Breast epithelium (tissue), 4 donors: Measurements from ENCODE around the gene PPP2R1B. TPM values are rescaled to one million over a fixed set of nuclear protein-coding genes. Genes with fewer than 3 reads are reported as not detected.

Experiments
- DNase-seq, 2 donors: peaks; one replicate each; pipeline ENCODE4 v3.0.0-alpha.2; 2019; ENCODE audit warnings: low spot score in 2 of 2
- H3K27ac ChIP-seq, 2 donors: fragments of 200-600 bp; sonication (generic) in 1 of 2; one replicate each; pipeline ENCODE4 v1.5.1; 2016 to 2019; ENCODE audit warnings: mild to moderate bottlenecking in 1 of 2
- H3K27me3 ChIP-seq, 2 donors: fragments of 200-600 bp; sonication (generic) in 1 of 2; one replicate each; pipeline versions ENCODE4 v1.5.1 to v1.6.0; 2017 to 2019; ENCODE audit warnings: control low read depth in 1 of 2, mild to moderate bottlenecking in 1 of 2
- H3K36me3 ChIP-seq: fragments of 200-600 bp; one replicate; pipeline ENCODE4 v1.5.1; 2019
- H3K4me1 ChIP-seq, 2 donors: fragments of 200-600 bp; sonication (generic); one replicate each; pipeline ENCODE4 v1.5.1; 2016 to 2019; ENCODE audit warnings: control low read depth in 1 of 2
- H3K4me3 ChIP-seq, 3 donors: fragments of 200-600 bp; sonication (generic); 1 replicate in 2 of 3; 2 replicates in 1 of 3; pipeline ENCODE4 v1.5.1; 2016 to 2019; ENCODE audit warnings: mild to moderate bottlenecking in 3 of 3, moderate library complexity in 2 of 3
- H3K9me3 ChIP-seq, 2 donors: fragments of 200-600 bp; sonication (generic) in 1 of 2; one replicate each; pipeline ENCODE4 v1.5.1; 2016 to 2019; ENCODE audit warnings: control low read depth in 1 of 2
- POLR2A ChIP-seq: fragments of 450-650 bp; IDR thresholded peaks from one replicate; pipeline ENCODE4 v1.6.1; 2016; ENCODE audit warnings: antibody characterized with exemption, mild to moderate bottlenecking, moderate library complexity
- POLR2AphosphoS5 ChIP-seq, 3 donors: sonication (generic); formaldehyde crosslinking; IDR thresholded peaks; one replicate each; pipeline ENCODE4 v1.6.1; 2017; ENCODE audit warnings: antibody characterized with exemption in 3 of 3
- intact Hi-C: fragments of 100-400 bp; cut with DNase I; formaldehyde crosslinking; loops from one replicate; pipeline ENCODE4 v1.15.1; 2023; ENCODE audit warnings: low total_unique reads
- total RNA-seq, 3 donors: library from RNA; depleted of rRNA; stranded (reverse); fragments of >200 nt; gene quantifications; one replicate each; pipeline ENCODE4 v1.1.0, GENCODE V29; 2016
- TF ChIP-seq, protein P1 (sequence below), 3 donors: fragments of 450-650 bp; IDR thresholded peaks; one replicate each; pipeline ENCODE4 v1.5.1; 2016 to 2017; ENCODE audit warnings: antibody characterized with exemption in 3 of 3, mild to moderate bottlenecking in 3 of 3, moderate library complexity in 3 of 3

The PPP2R1B gene
- total RNA-seq, 3 donors from 2014 or later = 32.0 to 35.3 (median 34.7) TPM

GRCh38 chr11:111694851-111695250 lies 71.3 kb downstream of the PPP2R1B start:
- no peak overlapping the region for H3K27ac ChIP-seq

DNA sequence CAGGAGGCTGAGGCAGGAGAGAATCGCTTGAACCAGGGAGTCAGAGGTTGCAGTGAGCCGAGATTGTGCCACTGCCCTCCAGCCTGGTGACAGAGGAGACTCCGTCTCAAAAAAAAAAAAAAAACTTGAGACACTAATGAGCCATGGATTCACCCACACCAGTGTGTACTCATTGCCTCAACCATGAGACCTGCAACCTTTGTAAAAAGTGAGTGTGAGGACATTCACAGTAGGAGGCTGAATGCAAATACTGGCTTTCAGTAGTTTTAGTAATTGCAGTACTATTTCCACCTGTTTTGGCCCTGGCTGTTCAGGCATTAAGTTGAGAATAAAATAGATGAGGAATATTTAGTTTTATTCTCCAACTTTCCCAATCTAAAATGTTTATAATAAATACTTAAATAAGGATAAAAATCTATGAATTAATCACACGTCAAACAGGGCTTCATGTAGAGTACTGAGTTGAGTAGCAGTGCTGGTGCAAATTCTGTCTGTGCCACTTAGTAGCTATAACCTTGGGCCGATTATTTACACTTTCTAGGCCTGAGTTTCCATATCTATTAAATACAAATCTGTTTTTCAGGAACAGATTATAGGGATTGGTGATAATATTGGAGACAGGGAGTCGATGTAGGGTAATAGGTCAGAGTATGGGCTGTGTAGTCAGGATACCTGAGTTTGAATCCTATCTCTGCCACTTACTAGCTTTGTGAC lies 72.8 kb downstream of the PPP2R1B start:
- Histone ChIP-seq H3K4me1 (no peaks in the 10 kb centered on the region), H3K27ac (no peak overlapping the region), H3K4me3 (no peak overlapping the region), H3K36me3 (peaks cover 4% of the 10 kb centered on the region), H3K27me3 (no peaks in the 10 kb centered on the region), H3K9me3 (no peaks in the 10 kb centered on the region)
- intact Hi-C loops = no loop called here
- TF ChIP-seq POLR2AphosphoS5 (IDR thresholded peaks at IDR 0.05) (no peak), POLR2A (no peak)
- TF ChIP-seq, protein P1, sequence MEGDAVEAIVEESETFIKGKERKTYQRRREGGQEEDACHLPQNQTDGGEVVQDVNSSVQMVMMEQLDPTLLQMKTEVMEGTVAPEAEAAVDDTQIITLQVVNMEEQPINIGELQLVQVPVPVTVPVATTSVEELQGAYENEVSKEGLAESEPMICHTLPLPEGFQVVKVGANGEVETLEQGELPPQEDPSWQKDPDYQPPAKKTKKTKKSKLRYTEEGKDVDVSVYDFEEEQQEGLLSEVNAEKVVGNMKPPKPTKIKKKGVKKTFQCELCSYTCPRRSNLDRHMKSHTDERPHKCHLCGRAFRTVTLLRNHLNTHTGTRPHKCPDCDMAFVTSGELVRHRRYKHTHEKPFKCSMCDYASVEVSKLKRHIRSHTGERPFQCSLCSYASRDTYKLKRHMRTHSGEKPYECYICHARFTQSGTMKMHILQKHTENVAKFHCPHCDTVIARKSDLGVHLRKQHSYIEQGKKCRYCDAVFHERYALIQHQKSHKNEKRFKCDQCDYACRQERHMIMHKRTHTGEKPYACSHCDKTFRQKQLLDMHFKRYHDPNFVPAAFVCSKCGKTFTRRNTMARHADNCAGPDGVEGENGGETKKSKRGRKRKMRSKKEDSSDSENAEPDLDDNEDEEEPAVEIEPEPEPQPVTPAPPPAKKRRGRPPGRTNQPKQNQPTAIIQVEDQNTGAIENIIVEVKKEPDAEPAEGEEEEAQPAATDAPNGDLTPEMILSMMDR (IDR thresholded peaks at IDR 0.05) = no peak
- DNase-seq = no peak

More at GRCh38 chr11:111694851-111695250, 71.3 kb downstream of the PPP2R1B start:
- intact Hi-C loops = no loop called here
- H3K4me1 ChIP-seq = no peaks in the 10 kb centered on the region
- DNase-seq = no peak
- TF ChIP-seq, protein P1 (IDR thresholded peaks at IDR 0.05) = no peak
- TF ChIP-seq POLR2AphosphoS5 (IDR thresholded peaks at IDR 0.05) = no peak
- H3K4me3 ChIP-seq = no peak overlapping the region
- no peaks in the 10 kb centered on the region for H3K27me3 ChIP-seq
- H3K9me3 ChIP-seq = no peaks in the 10 kb centered on the region
- H3K36me3 ChIP-seq = no peaks in the 10 kb centered on the region

- H3K27ac ChIP-seq = no peak overlapping the region
- H3K4me1 ChIP-seq = no peaks in the 10 kb centered on the region
- no peak overlapping the region for H3K4me3 ChIP-seq
- intact Hi-C loops = no loop called here
- H3K36me3 ChIP-seq = peaks cover 5% of the 10 kb centered on the region
- no peaks in the 10 kb centered on the region for H3K9me3 ChIP-seq
- H3K27me3 ChIP-seq = no peaks in the 10 kb centered on the region
- TF ChIP-seq, protein P1 (IDR thresholded peaks at IDR 0.05) = no peak
- TF ChIP-seq POLR2AphosphoS5 (IDR thresholded peaks at IDR 0.05) (no peak), POLR2A (no peak)
- DNase-seq = no peak
These were observed 74.4 kb downstream of the PPP2R1B start for GRCh38 chr11:111691741-111692140.

DNA sequence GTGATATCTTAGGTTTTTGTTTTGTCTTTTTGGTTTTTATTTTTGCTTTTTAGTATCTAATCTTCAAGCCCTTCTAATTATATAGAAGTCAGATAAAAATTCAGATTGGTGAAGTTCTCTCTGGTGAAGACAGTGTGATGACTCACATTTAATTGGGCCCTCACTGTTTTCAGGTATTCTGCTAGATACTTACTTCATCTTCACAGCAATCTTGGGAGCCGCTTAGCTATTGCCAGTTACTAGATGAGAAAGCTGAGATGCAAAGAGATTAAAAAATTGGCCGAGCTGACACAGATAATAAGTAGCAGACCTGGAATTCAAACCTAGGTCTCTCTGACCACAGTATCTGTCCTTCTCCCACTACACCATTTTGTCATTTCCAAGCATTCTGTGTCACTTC lies 75.0 kb downstream of the PPP2R1B start:
- Histone ChIP-seq H3K4me3 (no peak overlapping the region), H3K4me1 (no peaks in the 10 kb centered on the region)
- intact Hi-C loops = no loop called here

GRCh38 chr11:111688013-111688412 lies 78.2 kb downstream of the PPP2R1B start:
- intact Hi-C loops = no loop called here
- no peak for DNase-seq
- Histone ChIP-seq H3K36me3 (peaks cover 5% of the 10 kb centered on the region), H3K4me3 (no peak overlapping the region), H3K9me3 (no peaks in the 10 kb centered on the region), H3K4me1 (no peaks in the 10 kb centered on the region), H3K27me3 (no peaks in the 10 kb centered on the region), H3K27ac (no peak overlapping the region)
- TF ChIP-seq POLR2AphosphoS5 (IDR thresholded peaks at IDR 0.05) (no peak), POLR2A (no peak)
- TF ChIP-seq, protein P1 (IDR thresholded peaks at IDR 0.05) = no peak

More for the DNA sequence above, 75.0 kb downstream of the PPP2R1B start:
- Histone ChIP-seq H3K27ac (no peak overlapping the region), H3K27me3 (no peaks in the 10 kb centered on the region), H3K9me3 (no peaks in the 10 kb centered on the region), H3K36me3 (peaks cover 5% of the 10 kb centered on the region)
- no peak for DNase-seq
- TF ChIP-seq, protein P1 (IDR thresholded peaks at IDR 0.05) = no peak
- TF ChIP-seq POLR2A = no peak
- TF ChIP-seq POLR2AphosphoS5 (IDR thresholded peaks at IDR 0.05) = no peak
